ES-I3 (cell line): Measurements from ENCODE around the gene EFCAB6.

ENCODE experiments used
- H3K36me3 ChIP-seq: 2 replicates; pipeline ENCODE4 v1.6.1; 2013; ENCODE audit warnings: mild to moderate bottlenecking, low read length, control low read depth, moderate library complexity; ENCODE audit not compliant: insufficient read depth
- H3K4me1 ChIP-seq: 2 replicates; pipeline ENCODE4 v1.6.1; 2013; ENCODE audit warnings: mild to moderate bottlenecking, control low read depth, low read length; ENCODE audit not compliant: insufficient read depth
- H3K9ac ChIP-seq: 2 replicates; pipeline ENCODE4 v1.6.1; 2013; ENCODE audit warnings: low read depth, mild to moderate bottlenecking, low read length, moderate library complexity
- H3K9me3 ChIP-seq: 2 replicates; pipeline ENCODE4 v1.6.1; 2013; ENCODE audit warnings: mild to moderate bottlenecking, low read length, moderate library complexity; ENCODE audit not compliant: control insufficient read depth, insufficient read depth

Gene EFCAB6

DNA sequence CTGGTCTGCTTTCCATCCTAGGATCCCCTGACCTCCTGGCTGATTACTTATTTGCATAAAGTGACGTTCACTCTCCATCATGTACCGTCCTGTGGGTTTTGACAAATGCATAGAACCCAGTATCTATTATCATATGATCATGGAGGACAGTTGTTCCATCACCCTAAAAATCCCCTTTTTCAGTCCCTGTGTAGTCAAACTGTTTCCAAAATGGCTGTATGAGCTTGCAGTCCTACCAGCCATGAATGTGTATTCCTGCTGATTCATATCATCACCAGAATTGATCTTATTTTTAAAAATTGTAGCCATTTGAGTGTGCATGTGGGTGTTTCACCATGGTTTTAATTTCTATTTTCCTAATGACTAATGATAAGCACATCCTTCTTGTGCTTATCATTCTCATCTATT lies 291.5 kb downstream of the EFCAB6 start:
- Histone ChIP-seq H3K4me1 (no peaks in the 10 kb centered on the region), H3K36me3 (no peaks in the 10 kb centered on the region), H3K9me3 (no peaks in the 10 kb centered on the region), H3K9ac (no peak overlapping the region)

DNA sequence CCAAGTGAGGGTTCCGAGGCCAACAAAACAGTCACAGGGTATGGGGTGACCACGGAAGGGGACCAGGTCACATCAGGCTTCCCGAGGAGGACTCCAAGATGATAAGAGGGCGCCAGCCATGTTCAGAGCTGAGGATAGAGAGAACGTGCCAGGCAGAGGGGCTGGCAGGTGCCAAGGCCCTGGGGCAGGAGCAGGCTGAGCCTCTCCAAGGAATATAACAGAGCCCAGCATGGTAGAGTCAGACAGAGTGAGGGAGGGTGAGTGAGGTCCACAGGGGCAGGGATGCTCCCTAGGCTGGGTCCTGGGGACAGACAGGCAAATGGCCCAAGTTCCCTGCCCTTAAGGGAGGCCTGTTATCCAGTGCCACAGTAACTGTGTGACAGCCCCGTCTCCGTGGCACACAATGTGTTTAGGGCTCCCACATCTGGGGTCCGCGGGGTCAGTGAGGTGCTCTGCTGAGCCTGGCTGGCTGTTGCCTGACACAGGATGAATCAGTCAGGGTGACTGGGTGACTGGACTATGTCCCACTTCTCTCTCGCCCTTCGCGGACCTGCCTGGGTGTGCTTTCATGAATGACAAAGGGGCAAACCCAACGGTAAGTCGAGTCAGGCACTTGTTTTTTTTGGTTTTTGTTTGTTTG lies 295.0 kb downstream of the EFCAB6 start:
- Histone ChIP-seq H3K9ac (no peak overlapping the region), H3K9me3 (no peaks in the 10 kb centered on the region), H3K36me3 (no peaks in the 10 kb centered on the region), H3K4me1 (no peaks in the 10 kb centered on the region)

DNA sequence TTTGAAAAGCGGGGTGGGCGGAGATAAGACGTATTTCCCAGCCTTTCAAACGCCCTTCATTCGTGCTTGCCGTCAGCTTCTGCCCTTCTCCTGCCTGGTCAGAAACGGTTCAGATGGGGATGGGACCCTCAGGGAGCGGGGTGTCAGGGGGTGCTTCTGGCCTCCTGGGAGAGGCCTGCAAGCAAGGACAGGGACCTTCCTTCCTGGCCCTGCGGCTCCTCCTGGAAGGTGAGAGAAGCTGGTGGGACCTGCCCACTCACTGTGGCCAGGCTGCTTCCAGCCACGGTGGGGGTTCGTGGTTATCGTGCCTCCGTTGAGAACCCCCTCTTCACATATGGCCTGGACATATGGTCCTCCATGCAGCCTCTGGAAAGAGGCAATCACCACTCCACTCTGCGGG lies 295.7 kb downstream of the EFCAB6 start:
- Histone ChIP-seq H3K9ac (no peak overlapping the region), H3K9me3 (no peaks in the 10 kb centered on the region), H3K36me3 (no peaks in the 10 kb centered on the region), H3K4me1 (no peaks in the 10 kb centered on the region)

DNA sequence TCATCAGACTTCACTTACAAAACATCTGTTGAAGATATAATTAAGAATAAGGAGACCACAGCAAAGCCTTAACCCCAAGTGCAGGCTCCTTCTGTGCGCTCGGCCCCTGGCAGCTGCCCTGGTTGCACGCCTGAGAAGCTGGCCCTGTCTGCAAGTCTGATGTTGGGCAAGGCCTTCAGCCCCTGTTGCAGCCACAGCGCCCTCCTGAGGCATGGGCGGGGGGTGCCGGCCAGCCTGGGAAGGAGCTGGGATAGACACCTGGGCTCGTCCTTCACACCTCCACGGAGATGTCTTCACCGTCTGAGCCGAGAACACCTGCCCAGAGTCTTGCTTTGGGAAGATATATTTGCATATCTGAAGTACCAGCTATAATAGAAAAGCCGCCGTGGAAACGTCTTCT lies 296.2 kb downstream of the EFCAB6 start:
- H3K4me1 ChIP-seq = no peaks in the 10 kb centered on the region
- H3K9me3 ChIP-seq = no peaks in the 10 kb centered on the region
- H3K9ac ChIP-seq = no peak overlapping the region
- no peaks in the 10 kb centered on the region for H3K36me3 ChIP-seq

DNA sequence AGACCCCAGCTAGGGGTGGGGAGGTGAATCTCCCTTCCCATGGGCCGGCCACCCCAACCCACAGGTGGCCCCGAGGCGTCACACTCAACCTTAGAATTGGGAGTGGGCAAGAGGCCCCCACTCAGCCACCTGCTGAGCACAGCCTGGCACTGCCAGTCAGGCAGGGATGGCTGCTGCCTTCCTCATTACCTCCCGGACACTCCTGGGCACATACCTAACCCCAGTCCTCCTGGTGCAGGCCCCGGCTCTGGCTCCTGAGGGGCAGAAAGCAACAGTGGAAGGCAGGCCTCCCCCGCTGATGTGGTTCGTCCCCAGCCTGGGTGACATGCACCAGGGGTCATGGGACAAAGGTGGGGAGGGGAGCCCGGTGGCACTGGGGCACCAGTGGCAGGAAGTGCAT lies 296.7 kb downstream of the EFCAB6 start:
- Histone ChIP-seq H3K9me3 (no peaks in the 10 kb centered on the region), H3K9ac (no peak overlapping the region), H3K4me1 (no peaks in the 10 kb centered on the region), H3K36me3 (no peaks in the 10 kb centered on the region)

DNA sequence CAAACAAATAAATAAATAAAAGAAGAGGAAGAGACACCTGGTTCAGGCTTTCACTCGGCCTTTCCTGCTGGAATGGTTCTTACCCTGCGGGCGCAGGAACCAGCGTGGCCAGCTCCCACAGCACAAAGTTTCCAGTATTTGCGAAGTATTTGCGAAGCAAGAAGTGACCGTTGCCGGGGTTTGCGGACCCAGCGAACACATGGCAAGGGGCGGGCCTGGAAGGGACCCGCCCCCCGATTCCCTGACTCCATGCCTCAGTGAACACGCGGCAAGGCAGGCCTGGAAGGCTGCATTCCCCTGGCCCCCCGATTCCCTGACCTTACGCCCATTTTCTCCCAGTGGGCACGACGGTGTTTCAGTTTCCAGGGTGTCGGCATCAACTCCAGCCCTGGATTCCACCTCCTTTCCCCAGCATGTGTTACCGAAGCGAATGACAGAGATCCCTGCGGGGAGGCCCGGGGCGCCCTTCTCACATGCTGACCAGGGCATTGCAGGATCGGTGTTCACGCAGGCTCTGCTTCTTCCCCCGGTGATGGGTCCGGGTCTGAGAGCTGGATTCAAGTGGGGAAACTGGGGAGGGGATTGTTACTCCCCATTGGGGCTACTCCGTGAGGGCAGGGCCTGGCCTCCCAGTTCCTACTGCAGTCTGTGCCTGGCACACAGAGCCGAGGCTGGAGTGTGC lies 297.5 kb downstream of the EFCAB6 start:
- Histone ChIP-seq H3K36me3 (no peaks in the 10 kb centered on the region), H3K9ac (no peak overlapping the region), H3K9me3 (no peaks in the 10 kb centered on the region)

DNA sequence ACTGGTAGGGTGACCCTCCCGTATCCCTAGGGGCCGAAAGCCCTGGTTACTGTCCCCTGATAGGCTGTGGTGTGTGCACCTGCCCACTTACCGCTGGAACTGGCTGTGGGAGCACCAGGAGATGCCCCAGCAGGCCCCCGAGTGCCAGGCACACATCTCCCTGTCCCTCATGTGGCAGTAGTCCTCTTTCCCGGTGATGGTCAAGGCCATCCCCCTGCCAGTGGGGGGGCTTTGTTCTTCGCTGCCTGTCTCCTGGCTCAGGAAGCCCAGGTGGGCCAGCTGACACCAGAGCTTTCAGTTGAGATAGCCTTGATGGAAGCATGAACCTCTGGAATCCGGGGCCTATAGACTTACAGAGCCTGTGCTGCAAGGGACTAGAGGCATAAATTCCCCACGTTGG lies 299.8 kb downstream of the EFCAB6 start:
- Histone ChIP-seq H3K9ac (no peak overlapping the region), H3K4me1 (no peaks in the 10 kb centered on the region), H3K9me3 (no peaks in the 10 kb centered on the region), H3K36me3 (no peaks in the 10 kb centered on the region)

More for the DNA sequence above, 297.5 kb downstream of the EFCAB6 start:
- no peaks in the 10 kb centered on the region for H3K4me1 ChIP-seq

DNA sequence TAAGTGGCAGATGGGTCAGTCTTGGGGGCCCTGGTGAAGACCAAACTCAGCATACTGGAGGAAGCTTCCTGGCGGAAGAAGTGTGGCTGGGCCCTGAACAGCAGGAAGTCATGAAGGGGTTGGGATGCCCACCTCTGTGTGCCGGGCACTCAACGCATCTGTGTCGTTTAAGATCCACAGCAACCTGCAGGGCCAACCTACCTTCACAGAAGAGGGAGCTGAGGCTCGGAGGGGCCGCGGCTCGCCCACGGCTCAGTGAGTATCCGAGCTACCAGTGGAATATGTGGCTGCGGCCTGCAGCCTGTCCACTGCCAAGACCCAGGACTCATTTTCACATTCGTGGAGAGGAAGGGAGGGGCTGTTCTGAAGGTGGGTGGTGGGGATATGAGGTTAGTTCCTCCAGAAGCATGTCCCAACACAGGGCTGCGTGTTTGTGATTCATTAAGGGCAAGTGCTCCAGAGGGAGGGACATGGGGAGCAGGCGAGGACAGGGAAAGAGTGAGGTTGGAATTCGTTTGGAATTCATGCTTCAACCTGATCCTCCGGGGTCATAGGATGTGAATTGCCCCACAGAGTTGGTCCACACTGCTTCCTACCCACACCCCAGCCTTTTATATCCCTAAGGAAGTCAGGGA lies 300.7 kb downstream of the EFCAB6 start:
- Histone ChIP-seq H3K36me3 (no peaks in the 10 kb centered on the region), H3K9me3 (no peaks in the 10 kb centered on the region), H3K9ac (no peak overlapping the region), H3K4me1 (no peaks in the 10 kb centered on the region)

DNA sequence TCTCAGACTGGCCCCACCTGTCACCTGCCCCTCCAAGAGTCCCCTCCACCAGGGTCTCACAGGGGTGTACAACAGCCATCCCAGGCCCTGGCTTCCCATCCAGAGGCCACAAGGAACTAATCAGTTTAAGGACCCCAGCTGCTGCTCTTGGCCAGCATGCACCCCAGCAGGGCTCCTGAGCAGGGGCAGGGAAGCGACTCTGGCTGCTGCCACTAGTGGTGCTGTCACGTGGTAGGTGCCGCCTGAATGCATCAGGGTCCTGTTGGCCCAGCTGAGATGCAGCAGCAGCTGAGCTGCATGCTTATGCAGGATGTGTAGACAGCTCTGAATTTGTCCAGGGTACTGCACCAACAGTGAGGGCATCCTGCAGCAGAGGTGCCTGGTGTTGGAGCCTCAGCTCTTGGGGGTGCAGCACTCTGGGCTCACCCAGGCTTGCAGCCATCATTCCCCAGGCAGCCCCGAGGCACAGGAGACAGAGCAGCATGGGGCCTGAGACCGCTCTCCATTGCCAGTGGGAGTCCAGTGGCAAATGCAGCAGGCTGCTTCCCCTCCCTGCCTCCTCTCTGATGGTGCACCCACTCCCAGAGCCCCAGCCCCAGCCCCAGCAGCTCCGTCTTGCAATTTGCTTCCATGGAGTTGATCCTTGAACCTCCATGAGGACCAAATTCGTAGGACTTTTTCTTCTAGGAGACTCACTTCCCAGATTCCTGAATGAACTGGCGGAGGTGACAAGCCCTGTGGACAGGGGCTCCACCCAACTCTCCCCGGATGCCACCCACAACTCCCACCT lies 301.6 kb downstream of the EFCAB6 start:
- no peaks in the 10 kb centered on the region for H3K4me1 ChIP-seq
- H3K36me3 ChIP-seq = no peaks in the 10 kb centered on the region
- no peak overlapping the region for H3K9ac ChIP-seq
- no peaks in the 10 kb centered on the region for H3K9me3 ChIP-seq

DNA sequence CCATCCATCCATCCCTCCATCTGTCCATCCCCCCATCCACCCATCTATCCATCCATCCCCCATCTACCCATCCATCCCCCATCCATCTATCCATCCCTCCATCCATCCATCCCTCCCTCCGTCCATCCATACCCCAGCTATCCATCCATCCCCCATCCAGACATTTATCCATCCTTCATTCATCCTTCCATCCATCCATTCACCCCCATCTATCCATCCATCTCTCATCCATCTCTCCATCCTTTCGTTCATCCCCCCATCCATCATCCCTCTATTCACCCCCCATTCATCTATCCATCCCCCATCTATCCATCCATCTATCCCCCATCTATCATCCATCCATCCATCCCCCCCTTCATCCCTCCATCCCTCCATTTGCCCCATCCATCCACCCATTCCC lies 302.8 kb downstream of the EFCAB6 start:
- Histone ChIP-seq H3K9ac (no peak overlapping the region), H3K4me1 (no peaks in the 10 kb centered on the region), H3K9me3 (no peaks in the 10 kb centered on the region), H3K36me3 (no peaks in the 10 kb centered on the region)

DNA sequence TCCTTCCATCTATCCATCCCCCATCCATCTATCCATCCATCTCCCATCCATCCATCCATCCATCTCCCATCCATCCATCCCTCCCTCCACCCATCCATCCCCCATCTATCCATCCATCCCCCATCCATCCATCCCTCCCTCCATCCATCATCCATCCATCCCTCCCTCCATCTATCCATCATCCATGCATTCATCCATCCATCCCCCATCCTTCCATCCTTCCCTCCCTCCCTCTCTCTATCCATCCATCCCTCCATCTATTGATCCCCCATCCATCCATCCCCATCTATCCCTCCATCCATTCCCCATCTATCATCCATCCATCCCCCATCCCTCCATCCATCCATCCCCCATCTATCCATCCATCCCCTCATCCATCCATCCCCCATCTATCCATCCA lies 303.6 kb downstream of the EFCAB6 start:
- H3K4me1 ChIP-seq = no peaks in the 10 kb centered on the region

DNA sequence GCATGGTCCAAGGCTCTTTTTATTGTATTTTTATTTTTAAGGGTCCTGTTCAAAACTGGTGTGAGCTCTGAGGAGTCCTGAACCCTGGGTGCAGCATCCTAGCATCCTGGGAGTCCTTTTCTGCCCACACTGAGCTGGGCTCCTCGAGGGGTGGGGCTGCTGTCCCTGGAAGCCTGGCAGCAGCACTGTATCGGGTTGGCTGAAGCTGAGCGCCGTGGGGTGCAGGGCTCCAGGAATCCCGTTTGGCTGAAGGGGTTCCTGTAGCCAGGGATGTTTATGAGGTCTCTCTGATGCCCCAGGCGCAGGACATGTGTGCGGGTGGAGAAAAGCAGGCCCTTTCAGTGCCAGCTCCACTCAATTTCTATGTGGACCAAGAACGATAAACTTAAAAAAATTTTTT lies 304.9 kb downstream of the EFCAB6 start:
- no peaks in the 10 kb centered on the region for H3K9me3 ChIP-seq
- H3K4me1 ChIP-seq = no peaks in the 10 kb centered on the region
- no peaks in the 10 kb centered on the region for H3K36me3 ChIP-seq
- no peak overlapping the region for H3K9ac ChIP-seq

More for the DNA sequence above, 303.6 kb downstream of the EFCAB6 start:
- Histone ChIP-seq H3K36me3 (no peaks in the 10 kb centered on the region), H3K9ac (no peak overlapping the region), H3K9me3 (no peaks in the 10 kb centered on the region)

DNA sequence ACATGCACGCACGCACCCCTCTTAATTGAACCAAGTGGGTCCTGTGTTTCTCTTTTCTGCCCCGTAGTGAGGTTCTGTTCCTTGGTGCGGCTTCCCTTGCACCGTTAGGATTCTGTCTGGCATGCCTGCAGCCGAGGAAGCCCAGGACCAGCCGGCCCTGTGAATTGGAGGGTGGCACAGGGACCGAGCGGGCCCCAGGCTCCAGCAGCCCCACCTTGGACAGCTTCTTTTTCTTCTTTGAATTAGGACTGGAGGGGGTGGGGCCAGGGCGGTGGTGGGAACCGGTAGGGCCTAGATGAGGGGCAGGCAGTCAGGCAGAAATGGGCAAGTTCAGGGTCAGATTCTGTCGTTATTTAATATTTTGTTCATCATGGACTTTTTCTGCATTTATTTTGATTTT lies 305.6 kb downstream of the EFCAB6 start:
- Histone ChIP-seq H3K36me3 (no peaks in the 10 kb centered on the region), H3K9ac (no peak overlapping the region), H3K9me3 (no peaks in the 10 kb centered on the region), H3K4me1 (no peaks in the 10 kb centered on the region)

DNA sequence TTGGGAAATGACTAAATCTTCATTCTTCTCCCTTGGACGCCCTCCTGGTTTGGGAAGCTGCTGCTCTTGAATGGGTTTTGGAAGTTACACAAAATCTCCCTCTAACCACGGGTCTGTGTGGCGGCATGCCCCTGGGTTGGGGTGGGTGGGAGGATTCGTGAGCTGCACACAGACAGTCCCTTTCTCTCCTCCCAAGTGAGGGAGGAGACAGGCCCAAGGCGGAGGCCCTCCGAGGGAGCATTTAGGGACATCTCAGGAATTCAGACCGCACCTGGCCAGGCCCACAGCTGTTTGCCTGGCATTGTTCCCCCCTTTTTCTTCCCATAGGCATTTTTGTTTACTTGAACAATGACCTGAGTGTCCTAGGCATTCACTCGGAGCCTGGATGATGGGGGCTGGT lies 306.2 kb downstream of the EFCAB6 start:
- H3K4me1 ChIP-seq = no peaks in the 10 kb centered on the region
- H3K9me3 ChIP-seq = no peaks in the 10 kb centered on the region
- no peaks in the 10 kb centered on the region for H3K36me3 ChIP-seq
- H3K9ac ChIP-seq = no peak overlapping the region
